GM12874 (cell line): ENCODE measurements around the gene SLC17A9.

Source experiments
- TF ChIP-seq, protein P1 (sequence below): IDR thresholded peaks from 2 replicates; pipeline ENCODE4 v1.5.1; 2011; ENCODE audit warnings: low read depth, mild to moderate bottlenecking, control low read depth, low read length, moderate library complexity; ENCODE audit not compliant: insufficient read depth

Gene SLC17A9

DNA sequence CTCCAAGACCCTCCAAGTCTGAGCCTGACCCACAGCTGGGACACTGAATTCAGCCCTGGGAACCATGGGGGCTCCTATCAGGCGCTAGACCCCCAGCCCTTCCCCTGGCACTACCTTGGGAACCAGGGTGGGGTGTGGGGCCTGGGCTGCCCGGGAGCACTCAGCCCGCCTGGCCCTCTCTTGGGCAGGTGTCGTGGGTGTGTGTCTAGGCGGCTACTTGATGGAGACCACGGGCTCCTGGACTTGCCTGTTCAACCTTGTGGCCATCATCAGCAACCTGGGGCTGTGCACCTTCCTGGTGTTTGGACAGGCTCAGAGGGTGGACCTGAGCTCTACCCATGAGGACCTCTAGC lies 14.6 kb downstream of the SLC17A9 start:
- TF ChIP-seq, protein P1, sequence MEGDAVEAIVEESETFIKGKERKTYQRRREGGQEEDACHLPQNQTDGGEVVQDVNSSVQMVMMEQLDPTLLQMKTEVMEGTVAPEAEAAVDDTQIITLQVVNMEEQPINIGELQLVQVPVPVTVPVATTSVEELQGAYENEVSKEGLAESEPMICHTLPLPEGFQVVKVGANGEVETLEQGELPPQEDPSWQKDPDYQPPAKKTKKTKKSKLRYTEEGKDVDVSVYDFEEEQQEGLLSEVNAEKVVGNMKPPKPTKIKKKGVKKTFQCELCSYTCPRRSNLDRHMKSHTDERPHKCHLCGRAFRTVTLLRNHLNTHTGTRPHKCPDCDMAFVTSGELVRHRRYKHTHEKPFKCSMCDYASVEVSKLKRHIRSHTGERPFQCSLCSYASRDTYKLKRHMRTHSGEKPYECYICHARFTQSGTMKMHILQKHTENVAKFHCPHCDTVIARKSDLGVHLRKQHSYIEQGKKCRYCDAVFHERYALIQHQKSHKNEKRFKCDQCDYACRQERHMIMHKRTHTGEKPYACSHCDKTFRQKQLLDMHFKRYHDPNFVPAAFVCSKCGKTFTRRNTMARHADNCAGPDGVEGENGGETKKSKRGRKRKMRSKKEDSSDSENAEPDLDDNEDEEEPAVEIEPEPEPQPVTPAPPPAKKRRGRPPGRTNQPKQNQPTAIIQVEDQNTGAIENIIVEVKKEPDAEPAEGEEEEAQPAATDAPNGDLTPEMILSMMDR = no peak

DNA sequence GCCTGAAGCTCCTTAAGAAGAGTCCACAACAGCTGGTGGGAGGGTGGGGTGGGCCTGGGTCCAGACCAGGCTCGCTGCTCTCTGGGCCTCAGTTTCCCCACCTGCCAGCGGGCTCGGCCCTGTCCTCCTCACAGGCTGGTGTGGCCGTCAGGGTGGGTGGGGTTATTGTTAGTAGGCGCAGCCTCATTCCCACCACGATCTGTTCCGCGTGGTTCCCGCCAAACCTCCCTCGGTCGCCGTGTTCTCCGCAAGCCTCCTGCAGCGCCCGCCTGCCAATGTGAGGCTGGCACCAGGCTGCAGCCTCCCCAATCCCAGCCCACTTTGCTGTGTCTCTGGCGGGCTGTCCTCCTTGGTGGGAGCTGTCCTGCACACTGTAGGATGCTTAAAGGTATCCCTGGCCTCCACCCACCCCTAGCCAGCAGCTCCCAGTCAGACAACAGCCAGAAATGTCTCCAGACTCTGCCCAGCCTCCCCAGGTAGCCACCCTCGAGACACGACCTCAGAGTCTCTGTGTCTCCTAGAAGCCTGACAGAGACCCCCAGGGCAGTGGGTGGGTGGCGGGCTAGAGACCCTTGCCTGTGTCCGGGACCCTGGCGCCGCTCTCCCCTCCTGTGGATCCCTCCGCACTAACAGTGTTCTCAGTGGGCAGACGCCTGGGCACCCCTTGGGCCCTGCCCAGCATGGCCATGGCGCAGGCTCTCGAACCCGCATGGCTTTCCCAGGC lies 15.3 kb downstream of the SLC17A9 start:
- TF ChIP-seq, protein P1 = no peak

- TF ChIP-seq, protein P1 = no peak
These were observed 16.1 kb downstream of the SLC17A9 start for GRCh38 chr20:62968378-62969178.

DNA sequence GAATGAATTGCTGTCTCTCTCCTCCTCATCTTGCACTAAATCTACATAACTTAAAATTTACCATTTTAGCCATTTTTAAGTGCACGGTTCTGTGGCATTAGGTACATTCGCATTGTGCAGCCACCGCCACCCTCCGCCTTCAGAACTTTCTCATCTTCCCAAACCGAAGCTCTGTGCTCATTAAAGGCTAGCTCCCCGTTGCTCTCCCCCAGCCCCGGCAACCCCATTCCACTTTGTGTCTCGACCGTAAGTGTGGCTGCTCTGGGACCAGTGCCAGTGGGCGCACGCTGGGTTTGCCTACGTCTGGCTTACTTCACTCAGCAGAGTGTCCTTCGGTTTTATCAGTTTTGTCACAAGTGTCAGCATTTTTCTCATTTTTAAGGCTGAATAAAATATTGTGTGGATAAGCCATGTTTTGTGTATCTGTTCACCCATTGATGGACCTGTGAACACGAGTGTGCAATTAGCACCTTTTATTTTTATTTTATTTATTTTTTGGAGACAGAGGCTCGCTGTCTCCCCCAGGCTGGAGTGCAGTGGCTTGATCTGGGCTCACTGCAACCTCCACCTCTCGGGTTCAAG lies 16.8 kb downstream of the SLC17A9 start:
- TF ChIP-seq, protein P1 = no peak

DNA sequence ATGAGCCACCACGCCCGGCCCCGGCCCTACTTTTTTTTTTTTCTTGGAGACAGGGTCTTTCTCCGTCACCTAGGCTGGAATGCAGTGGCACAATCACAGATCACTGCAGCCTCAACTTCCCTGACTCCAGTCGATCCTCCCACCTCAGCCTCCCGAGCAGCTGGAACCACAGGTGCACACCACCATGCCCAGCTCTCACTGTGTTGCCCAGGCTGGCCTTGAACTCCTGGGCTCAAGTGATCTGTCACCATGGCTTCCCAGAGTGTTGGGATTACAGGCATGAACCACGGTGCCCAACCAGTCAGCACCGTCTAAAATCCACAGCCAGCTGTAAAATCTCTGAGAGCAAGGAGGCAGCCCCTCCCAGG lies 17.4 kb downstream of the SLC17A9 start:
- TF ChIP-seq, protein P1 = no peak

DNA sequence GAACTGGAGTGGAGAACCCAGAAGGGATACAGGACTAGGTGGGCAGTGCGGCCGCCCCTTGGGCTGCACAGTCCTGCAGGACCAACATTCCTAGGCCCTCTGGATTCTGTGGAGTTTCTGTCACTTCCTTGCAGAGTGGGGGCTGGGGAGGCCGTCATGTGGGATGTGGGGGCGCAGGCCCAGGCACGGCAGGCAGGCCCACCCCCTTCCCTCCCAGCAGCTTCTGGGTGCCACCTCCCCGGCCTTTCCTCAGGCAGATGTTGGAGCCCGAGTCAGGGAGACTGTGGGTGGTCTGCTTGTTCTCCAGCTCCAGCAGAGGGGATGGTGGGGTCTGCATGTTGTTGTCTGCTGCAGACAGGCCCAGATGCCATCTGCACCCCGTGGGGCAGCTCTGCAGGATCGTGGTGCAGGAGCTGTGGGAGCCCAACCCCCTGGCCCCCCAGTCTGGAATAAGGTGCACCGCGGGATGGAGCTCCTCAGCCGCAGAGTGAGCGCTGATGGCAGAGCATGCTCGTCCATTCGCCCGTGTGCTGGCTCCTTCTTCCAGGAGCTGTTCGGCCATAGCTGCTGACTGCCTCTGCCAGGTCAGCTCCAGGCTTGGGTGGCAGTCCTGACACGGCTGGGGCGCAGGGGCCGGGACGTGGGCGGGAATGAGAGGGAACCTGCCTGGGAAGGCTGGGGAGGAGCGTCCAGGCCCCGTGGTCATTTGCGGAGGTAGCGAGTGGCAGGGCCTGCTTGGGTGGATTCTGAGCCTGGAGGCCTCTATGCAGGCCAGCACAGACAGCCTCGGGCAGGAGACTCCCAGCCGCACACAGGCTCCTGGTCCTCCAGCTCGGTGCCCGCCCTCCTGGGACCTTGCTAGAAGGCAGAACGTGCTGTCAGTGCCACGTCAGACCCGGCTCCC lies 18.1 kb downstream of the SLC17A9 start:
- TF ChIP-seq, protein P1 = no peak
